HTERT RPE-1 (cell line): ENCODE measurements around the gene MGAT5B.

ENCODE experiments used
- in situ Hi-C: fragments of 300-500 bp; cut with MboI; formaldehyde crosslinking; loops from 4 replicates; pipeline ENCODE4 v1.14.3; 2020; ENCODE audit warnings: low sequenced_read_pairs

MGAT5B gene

GRCh38 chr17:76878568-76878967, 10.4 kb downstream of the MGAT5B start:
- in situ Hi-C loops: no loop called here

DNA sequence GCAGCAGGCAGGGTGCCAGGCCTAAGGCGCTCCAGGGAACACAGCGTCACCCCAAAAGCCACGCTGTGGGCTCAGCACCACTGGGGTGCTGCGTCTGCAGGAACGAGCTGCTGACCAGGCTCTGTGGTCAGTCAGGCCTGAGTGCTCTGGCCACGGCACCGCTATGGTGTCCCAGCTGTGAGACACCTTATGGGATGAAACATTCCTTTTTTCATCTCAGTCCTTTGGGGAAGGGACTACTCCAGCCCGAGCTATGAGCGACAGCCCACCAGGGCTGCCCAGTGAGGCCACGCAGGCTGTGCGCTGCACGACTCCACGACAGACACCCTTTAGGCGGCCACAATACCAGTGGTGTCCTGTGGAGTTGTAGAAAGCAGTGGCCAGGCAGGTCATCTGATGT, 11.1 kb downstream of the MGAT5B start:
- in situ Hi-C loops: no loop called here

DNA sequence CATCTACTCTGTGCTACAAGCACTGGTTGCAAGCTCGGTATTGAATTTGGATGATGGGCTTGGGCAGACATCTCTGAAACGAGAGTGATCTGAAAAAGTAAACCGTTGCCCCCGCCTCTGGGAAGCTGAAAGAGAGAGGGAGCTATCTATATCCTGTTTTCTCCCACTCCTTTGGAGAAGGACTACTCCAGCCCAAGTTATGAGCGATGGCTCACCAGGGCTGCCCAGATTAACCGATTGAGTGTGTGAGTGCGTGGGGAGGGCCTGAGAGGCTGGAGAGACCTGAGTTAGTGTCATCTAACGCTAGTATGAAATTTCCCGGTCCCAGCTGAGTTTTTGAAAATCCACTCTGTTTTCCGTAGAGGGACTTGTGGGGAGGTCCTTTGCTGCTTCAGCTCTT, 11.5 kb downstream of the MGAT5B start:
- in situ Hi-C loops: no loop called here

- in situ Hi-C loops: no loop called here
These were observed 12.1 kb downstream of the MGAT5B start for GRCh38 chr17:76880268-76880667.

- in situ Hi-C loops: no loop called here
These were observed 12.8 kb downstream of the MGAT5B start for GRCh38 chr17:76880971-76881370.

DNA sequence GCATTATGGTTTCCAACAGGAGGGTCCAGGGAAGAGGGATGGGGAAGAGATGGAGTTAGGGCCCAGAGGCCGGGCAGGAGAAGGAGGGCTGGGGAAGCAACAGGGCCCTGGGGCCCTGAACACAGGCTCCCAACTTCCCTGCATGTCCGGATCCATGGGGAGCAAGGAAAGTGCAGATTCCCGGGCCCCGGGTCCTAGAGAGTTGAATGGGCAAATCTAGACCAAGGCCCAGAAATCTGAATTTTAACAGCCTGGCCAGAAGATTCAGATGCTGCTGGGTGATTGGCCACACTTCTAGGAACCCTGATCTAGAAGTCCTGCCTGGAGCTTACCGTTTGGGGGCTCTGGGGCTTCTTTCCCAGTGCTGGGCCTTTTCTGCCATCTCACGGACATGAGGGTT, 13.2 kb downstream of the MGAT5B start:
- in situ Hi-C loops: no loop called here

GRCh38 chr17:76881966-76882365, 13.8 kb downstream of the MGAT5B start:
- in situ Hi-C loops: no loop called here

GRCh38 chr17:76883744-76884525, 15.7 kb downstream of the MGAT5B start:
- in situ Hi-C loops: no loop called here

DNA sequence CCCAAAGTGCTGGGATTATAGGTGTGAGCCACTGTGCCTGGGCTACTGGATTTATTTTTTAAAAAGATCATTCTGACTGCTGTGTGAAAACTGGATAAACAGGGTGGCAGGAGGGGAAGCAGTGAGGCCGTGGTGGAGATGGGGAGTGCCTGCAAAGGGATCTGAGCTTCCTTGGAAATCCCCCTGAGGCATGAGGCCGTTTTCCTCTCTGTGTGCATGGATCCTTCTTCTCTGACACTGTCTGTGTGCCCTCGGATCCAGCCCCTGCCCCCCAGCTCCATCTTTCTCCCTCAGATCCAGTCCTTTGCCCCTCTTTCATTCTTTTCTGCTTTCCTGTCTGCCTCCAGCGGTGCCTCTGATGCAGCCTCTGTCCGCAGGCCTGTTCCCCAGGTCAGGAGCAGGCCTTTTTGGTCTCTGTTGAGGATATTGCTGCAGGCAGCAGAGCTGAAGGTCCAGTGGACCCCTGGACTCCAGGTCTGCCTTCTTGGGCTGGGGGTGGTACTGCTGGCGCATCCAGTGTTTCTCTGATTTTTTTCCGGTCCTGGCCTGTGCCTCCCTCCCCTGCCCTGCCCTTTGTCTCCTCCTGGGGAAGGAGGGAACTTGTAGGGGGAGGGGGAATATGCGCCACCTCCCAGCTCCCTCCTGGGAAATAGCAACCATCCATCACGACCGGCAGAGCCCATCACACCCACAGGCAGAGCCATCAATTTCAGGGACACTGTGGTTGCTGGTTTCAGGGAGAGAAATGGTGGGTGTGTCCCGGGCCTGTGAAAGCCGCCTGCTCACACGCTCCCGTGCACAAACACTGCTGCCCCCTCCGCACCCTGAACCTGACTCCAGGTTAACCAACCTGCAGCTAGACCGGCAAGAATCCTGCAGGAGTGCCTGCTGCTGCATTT, 17.0 kb downstream of the MGAT5B start:
- in situ Hi-C loops: no loop called here

GRCh38 chr17:76885894-76886290, 17.7 kb downstream of the MGAT5B start:
- in situ Hi-C loops: no loop called here

- in situ Hi-C loops: no loop called here
These were observed 18.2 kb downstream of the MGAT5B start for GRCh38 chr17:76886395-76886794.

DNA sequence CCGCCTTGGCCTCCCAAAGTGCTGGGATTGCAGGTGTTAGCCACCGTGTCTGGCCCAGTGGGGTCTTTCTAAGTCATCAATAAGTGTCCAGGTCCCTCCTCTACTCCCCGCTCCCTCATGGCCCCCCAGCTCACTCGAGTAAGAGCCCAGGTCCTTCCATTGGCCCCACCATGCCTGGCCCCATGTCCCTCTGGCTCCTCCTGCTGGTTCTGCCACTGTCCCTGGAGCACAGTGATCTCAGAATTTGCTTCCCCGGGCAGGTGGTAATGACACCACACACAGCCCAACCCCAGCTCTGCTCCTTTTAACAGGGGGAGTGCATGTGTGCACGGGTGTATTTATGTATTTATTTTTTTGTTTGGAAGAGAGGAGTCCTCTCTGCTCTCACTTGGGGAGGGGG, 19.6 kb downstream of the MGAT5B start:
- in situ Hi-C loops: no loop called here

DNA sequence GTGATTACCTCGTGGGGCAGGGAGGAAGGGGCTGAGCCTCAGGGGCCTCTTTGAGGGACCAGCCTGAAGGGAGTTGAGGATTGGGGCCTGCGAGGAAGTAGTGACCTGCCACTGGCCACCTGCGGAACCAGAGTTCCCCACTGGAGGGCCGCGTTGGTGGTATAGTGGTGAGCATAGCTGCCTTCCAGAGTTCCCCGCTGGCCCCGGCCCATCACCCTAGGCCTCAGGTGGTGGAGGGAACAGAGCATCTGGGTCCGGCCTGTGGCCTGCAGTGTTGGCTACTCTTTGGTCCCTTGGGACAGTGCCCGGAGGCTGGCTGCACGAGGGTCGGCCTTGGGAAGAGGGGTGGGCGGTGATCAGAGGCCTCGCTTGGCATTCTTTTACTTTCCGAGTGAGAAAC, 20.5 kb downstream of the MGAT5B start:
- in situ Hi-C loops: no loop called here

- in situ Hi-C loops: no loop called here
These were observed 21.1 kb downstream of the MGAT5B start for GRCh38 chr17:76889323-76889722.

GRCh38 chr17:76892329-76892728, 24.1 kb downstream of the MGAT5B start:
- in situ Hi-C loops: no loop called here

GRCh38 chr17:76893623-76894334, 25.6 kb downstream of the MGAT5B start:
- in situ Hi-C loops: no loop called here

- in situ Hi-C loops: no loop called here
These were observed 26.6 kb downstream of the MGAT5B start for GRCh38 chr17:76894842-76895241.

DNA sequence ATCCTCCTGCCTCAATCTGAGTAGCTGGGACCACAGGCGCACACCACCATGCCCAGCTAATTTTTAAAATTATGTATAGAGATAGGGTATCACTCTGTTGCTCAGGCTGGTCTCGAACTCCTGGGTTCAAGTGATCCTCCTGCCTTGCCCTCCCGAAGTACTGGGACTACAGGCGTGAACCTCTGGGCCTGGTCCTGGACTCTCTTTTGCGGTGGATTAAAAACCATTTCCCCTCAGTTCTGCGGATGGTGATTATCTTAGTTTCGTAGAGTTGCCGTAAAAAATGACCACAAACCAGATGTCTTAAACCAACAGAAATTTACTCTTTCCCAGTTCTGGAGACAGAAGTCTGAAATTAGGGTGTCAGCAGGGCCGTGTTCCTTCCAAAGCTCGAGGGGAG, 28.8 kb downstream of the MGAT5B start:
- in situ Hi-C loops: no loop called here

- in situ Hi-C loops: no loop called here
These were observed 31.2 kb downstream of the MGAT5B start for GRCh38 chr17:76899414-76899813.

DNA sequence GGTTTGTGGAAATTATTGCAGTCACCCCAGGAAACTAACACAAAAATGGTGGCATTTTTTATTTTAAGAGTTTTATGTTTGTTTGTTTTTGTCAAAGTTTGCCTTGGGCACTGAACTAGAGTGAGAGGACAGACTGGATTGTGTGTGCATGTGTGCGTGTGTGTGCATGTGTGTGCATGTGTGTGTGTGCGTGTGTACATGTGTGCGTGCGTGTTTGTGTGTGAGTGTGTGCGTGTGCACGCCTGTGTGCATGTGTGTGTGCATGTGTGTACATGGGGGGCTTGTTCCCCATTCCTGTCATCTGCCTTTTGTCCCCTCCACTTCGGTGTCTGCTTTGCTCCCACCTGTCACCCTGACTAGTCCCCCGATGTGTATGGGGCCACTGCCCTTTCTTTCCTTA, 32.5 kb downstream of the MGAT5B start:
- in situ Hi-C loops: no loop called here

DNA sequence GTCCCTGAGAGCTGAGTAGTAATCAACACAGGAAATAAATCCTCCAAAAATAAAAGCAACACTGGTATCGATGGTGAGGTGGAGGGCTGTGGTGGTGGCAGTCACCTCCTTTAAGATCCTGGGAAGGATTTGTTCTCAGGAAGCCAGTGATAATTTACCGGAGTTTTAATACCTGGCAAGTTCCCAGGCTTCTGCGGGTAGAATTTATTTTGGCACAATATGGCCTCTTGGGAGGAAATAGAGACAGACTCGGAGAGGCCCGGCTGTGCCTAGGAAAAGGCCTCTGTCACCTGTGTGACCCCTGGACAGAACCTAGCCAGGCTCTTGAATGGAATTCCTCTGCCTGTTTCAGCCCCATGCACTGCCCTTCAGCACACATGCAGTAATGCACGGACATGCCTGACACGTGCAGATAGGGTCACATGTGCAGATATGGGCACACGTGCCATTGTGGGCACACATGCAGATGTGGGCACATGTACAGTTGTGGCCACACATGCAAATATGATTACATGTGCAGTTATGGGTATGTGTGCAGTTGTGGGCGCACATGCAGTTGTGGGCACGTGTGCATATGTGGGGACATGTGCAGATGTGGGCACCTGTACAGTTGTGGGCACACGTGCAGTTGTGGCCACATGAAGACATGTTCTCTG, 33.5 kb downstream of the MGAT5B start:
- in situ Hi-C loops: no loop called here
